Chondrocyte (in vitro differentiated cells): Measurements from ENCODE around the gene UHRF1. TPM values are rescaled to one million over a fixed set of nuclear protein-coding genes. Genes with fewer than 3 reads are reported as not detected.

Experiments used
- DNase-seq: peaks from one replicate; pipeline ENCODE4 v3.0.0; 2021; ENCODE audit warnings: mixed read lengths, low spot score
- H3K27ac Mint-ChIP-seq: one replicate; pipeline ENCODE4 v1.8.0; 2021; ENCODE audit warnings: mild to moderate bottlenecking, moderate library complexity, mixed read lengths; ENCODE audit not compliant: unreplicated experiment
- H3K27me3 Mint-ChIP-seq: 2 replicates; pipeline ENCODE4 v1.8.0; 2021; ENCODE audit warnings: low read depth, mixed read lengths
- H3K36me3 Mint-ChIP-seq: 2 replicates; pipeline ENCODE4 v1.8.0; 2021; ENCODE audit warnings: low read depth, mixed read lengths
- H3K4me1 Mint-ChIP-seq: 2 replicates; pipeline ENCODE4 v1.8.0; 2021; ENCODE audit warnings: low read depth, mild to moderate bottlenecking, mixed read lengths
- H3K4me3 Mint-ChIP-seq: one replicate; pipeline ENCODE4 v1.8.0; 2021; ENCODE audit warnings: mild to moderate bottlenecking, moderate library complexity, mixed read lengths; ENCODE audit not compliant: unreplicated experiment
- H3K9me3 Mint-ChIP-seq: 2 replicates; pipeline ENCODE4 v1.8.0; 2021; ENCODE audit warnings: low read depth, mixed read lengths
- total RNA-seq: library from RNA; stranded (reverse); gene quantifications from 3 replicates; pipeline ENCODE4 v1.2.1, GENCODE V29; 2021
- TF ChIP-seq, protein P1 (sequence below): fragments of 200-600 bp; sonication (generic); IDR thresholded peaks from 2 replicates; pipeline ENCODE4 v1.5.0; 2021; ENCODE audit warnings: antibody characterized with exemption, mild to moderate bottlenecking, moderate library complexity

UHRF1 gene
- total RNA-seq, 1 donor from 2014 or later = 17.4 TPM

DNA sequence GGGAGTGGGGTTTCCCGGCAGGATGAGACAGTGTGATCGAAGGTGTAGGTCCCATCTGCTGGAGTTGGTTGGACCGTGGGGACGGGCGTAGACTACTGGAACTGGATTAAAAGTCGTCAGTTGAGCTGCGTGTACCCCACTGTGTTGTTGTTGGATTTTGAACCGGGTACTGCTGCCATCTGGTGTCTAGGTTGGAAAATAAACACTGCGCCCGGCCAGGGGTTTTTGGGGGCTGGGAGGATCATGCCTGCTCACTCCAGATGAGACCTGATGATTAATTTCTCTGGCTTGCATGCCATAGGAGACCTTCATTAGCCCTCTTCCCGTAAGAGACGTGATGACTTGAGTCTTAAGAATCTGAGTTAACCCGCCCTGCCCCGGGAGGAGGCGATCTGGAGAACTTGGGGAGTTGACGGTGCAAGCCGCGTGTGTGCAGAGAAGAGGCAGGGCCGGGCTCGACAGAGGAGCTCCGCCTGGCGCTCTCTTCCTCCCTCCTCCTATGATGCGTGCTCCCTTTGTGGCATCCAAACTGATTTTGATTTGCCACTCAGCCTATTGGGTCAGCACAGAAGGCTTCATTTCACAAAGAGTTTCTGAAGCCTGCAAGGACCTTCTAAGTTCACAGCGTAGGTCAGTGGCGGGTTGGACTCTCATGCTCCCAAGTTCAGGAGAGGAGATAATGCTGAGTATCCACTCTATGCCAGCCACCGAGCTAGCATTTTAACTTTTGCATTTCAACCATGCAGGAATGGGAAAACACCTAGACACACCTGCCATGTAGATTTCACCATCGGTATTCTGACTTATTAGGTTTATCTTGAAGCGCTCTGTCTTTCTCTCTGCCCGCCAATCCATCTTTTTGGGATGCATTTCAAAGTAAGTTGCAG, 2.7 kb downstream of the UHRF1 start:
- H3K36me3 Mint-ChIP-seq = no peaks in the 10 kb centered on the region
- no peaks in the 10 kb centered on the region for H3K9me3 Mint-ChIP-seq
- DNase-seq = peak; percentile 97
- TF ChIP-seq, protein P1, sequence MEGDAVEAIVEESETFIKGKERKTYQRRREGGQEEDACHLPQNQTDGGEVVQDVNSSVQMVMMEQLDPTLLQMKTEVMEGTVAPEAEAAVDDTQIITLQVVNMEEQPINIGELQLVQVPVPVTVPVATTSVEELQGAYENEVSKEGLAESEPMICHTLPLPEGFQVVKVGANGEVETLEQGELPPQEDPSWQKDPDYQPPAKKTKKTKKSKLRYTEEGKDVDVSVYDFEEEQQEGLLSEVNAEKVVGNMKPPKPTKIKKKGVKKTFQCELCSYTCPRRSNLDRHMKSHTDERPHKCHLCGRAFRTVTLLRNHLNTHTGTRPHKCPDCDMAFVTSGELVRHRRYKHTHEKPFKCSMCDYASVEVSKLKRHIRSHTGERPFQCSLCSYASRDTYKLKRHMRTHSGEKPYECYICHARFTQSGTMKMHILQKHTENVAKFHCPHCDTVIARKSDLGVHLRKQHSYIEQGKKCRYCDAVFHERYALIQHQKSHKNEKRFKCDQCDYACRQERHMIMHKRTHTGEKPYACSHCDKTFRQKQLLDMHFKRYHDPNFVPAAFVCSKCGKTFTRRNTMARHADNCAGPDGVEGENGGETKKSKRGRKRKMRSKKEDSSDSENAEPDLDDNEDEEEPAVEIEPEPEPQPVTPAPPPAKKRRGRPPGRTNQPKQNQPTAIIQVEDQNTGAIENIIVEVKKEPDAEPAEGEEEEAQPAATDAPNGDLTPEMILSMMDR = peak; percentile 91
- peak overlapping the region; percentile 98 for H3K27ac Mint-ChIP-seq
- H3K4me3 Mint-ChIP-seq = peak overlapping the region; percentile 77
- peaks cover 58% of the 10 kb centered on the region for H3K4me1 Mint-ChIP-seq
- no peaks in the 10 kb centered on the region for H3K27me3 Mint-ChIP-seq

DNA sequence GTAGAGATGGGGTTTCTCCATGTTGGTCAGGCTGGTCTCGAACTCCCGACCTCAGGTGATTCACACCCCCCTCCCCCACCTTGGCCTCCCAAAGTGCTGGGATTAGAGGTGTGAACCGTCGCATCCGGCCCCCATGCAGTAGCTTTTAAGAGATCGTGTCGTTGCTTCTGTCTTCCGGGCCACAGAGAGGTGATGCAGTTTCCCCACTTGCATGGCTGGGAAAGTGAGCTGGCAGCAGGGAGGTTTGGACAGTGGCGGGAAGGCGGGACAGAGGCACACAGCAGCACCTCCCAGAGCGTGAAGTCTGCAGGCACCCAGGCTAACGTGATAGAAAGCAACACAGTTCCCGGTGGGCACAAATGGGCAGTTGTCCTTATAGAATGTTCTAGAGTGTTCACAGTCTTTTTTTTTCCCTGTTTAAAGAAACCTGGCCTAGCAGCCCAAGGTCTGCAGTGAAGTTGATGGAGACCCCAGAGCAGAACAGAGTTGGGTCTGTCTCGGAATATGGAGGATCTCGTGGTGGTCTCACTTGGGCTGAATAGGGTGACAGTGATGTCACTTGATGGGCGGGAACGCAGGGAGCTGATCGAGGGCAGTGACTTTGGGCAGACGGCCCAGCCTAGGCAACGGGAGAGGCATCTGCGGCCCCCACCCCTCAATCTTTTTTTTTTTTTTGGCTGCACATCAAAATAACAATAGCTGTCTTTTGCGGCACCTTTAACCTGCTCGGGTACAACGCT, 4.9 kb downstream of the UHRF1 start:
- no peak for DNase-seq
- H3K27me3 Mint-ChIP-seq = no peaks in the 10 kb centered on the region
- H3K36me3 Mint-ChIP-seq = no peaks in the 10 kb centered on the region
- TF ChIP-seq, protein P1 = no peak
- no peaks in the 10 kb centered on the region for H3K9me3 Mint-ChIP-seq
- H3K27ac Mint-ChIP-seq = peak overlapping the region; percentile 95
- peak overlapping the region; percentile 41 for H3K4me3 Mint-ChIP-seq
- peaks cover 58% of the 10 kb centered on the region for H3K4me1 Mint-ChIP-seq

DNA sequence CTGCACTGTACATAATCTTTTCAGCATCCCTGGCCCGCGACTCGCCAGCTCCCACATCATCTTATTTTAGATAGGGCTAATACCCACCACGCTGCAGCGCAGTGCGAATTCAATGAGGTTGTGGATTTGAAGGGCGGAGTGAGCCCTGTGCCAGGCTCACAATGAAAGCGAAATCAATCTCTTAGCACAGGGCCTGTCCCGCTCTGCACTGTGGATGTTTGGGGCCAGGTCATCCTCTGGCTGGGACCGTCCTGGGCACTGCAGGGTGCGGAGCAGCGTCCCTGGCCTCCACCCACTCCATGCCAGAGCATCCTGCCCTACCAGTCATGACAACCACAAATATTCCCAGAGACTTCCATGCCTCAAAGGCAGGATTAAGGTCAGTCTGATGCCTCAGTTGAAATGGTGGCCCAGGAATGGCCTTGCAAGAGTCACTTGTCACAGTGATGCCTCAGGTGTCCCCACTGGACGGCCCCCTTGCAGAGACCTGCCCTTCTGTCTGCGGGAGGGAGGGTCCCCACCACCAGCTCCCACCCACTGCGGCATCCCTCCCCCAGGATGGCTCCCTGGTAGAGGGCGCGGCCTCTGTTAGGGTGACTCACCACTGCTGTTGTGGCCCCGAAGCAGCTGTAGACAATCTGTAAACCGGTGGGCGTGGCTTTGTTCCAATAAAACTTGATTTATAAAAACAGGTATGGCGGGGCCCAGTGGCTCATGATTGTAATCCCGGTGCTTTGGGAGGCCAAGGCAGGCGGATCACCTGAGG, 5.6 kb downstream of the UHRF1 start:
- Mint-ChIP-seq H3K36me3 (no peaks in the 10 kb centered on the region), H3K4me3 (peak overlapping the region; percentile 59), H3K27me3 (no peaks in the 10 kb centered on the region), H3K9me3 (no peaks in the 10 kb centered on the region), H3K27ac (peak overlapping the region; percentile 95), H3K4me1 (peaks cover 58% of the 10 kb centered on the region)
- TF ChIP-seq, protein P1 = no peak
- DNase-seq = no peak

DNA sequence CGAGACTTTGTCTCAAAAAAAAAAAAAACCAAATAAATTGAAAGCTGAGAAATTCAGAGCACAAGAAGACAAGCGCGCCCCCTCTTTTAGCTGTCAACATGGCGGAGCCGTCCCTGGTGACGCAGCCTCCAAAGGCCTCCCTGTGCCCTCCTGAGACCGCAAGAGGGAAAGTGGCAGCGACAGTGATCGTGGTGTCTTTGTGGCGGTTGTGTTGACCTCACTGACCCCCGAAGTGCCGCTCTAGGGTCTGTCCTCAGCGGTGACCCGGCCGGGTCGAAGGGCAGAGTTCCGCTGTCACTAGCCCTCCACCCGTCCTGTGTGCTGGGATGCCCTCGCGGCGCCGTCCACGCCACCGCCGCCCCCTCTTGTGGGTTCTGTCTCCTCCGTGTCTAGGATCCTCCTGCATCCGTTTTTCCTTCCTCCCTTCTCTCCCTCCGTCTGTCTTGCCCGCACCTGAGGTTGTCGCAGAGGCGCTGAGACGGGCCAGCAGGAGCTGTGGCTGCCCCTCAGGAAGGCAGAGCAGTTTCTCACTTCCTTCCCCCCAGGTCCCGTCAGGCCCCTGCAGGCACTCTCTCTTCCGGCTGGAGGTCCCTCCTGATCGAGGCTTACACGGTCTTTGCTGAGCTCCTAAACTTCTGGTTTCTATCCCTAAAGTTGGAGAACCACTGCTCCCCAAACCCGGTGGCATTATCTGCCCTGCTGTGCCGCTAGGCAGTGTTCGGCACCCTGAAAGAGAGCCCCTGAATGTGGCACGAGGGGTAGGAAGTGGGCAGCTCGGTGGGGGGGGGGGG, 7.2 kb downstream of the UHRF1 start:
- Mint-ChIP-seq H3K36me3 (peaks cover 3% of the 10 kb centered on the region), H3K27me3 (no peaks in the 10 kb centered on the region), H3K9me3 (no peaks in the 10 kb centered on the region), H3K4me3 (no peak overlapping the region), H3K4me1 (peaks cover 46% of the 10 kb centered on the region), H3K27ac (peak overlapping the region; percentile 95)
- no peak for DNase-seq
- TF ChIP-seq, protein P1 = no peak
